Ascending aorta (tissue), 2 donors: ENCODE data around the gene SLC18B1. TPM values are rescaled to one million over a fixed set of nuclear protein-coding genes. Genes with fewer than 3 reads are reported as not detected.
A peak's percentile ranks its signal among the peaks of the same experiment; 100 is the strongest.

Experiments used
- DNase-seq, 2 donors: peaks; one replicate each; pipeline ENCODE4 v3.0.0-alpha.2; 2019; ENCODE audit warnings: low spot score in 2 of 2
- H3K27ac ChIP-seq, 2 donors: fragments of 200-600 bp; sonication (generic); one replicate each; pipeline ENCODE4 v1.5.1; 2016 to 2017; ENCODE audit warnings: mild to moderate bottlenecking in 1 of 2
- H3K27me3 ChIP-seq: fragments of 200-600 bp; sonication (generic); one replicate; pipeline ENCODE4 v1.5.1; 2017
- H3K36me3 ChIP-seq, 2 donors: fragments of 200-600 bp; sonication (generic); one replicate each; pipeline ENCODE4 v1.5.1; 2016
- H3K4me1 ChIP-seq, 2 donors: fragments of 200-600 bp; sonication (generic); one replicate each; pipeline ENCODE4 v1.5.1; 2016 to 2017; ENCODE audit warnings: mild to moderate bottlenecking in 1 of 2
- H3K4me3 ChIP-seq, 2 donors: fragments of 200-600 bp; sonication (generic); one replicate each; pipeline ENCODE4 v1.5.1; 2016 to 2017; ENCODE audit warnings: mild to moderate bottlenecking in 1 of 2
- H3K9me3 ChIP-seq, 2 donors: fragments of 200-600 bp; sonication (generic); one replicate each; pipeline ENCODE4 v1.5.1; 2016
- intact Hi-C: fragments of 100-400 bp; cut with DNase I; formaldehyde crosslinking; loops from one replicate; pipeline ENCODE4 v1.15.1; 2023
- total RNA-seq: library from RNA; depleted of rRNA; stranded (reverse); fragments of >200 nt; gene quantifications from one replicate; pipeline ENCODE4 v1.1.0, GENCODE V29; 2016
- TF ChIP-seq, protein P1 (sequence below), 3 experiments: fragments of 200-600 bp in 2 of 3; fragments of 450-650 bp in 1 of 3; sonication (generic) in 2 of 3; IDR thresholded peaks; one replicate each; pipeline ENCODE4 v1.5.1; 2016 to 2019; ENCODE audit warnings: antibody characterized with exemption in 3 of 3, mild to moderate bottlenecking in 1 of 3, moderate library complexity in 1 of 3

Gene SLC18B1
- total RNA-seq, 1 donor from 2014 or later, result 1.7 TPM

DNA sequence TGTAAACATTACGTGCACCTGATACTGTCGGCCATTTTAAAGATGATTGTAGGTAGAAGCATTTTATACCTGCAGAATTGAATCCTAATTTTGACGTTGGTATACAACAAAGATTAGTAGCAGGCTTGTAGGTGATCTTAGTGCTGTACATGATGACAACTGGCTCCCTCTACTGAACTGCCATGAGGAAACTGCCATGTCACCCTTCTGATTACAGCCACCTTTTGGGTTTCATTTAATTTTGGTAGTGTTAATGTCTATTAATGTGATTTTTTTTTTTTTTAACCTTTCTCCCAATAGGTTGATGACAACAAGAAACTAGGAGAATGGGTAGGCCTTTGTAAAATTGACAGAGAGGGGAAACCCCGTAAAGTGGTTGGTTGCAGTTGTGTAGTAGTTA is 18.2 kb upstream of the SLC18B1 start:
- Histone ChIP-seq H3K27ac (no peak overlapping the region), H3K4me1 (peaks cover 10 to 20% of the 10 kb centered on the region in 2 donors), H3K4me3 (peak overlapping the region; percentile 76 to 86), H3K27me3 (no peaks in the 10 kb centered on the region), H3K9me3 (no peaks in the 10 kb centered on the region), H3K36me3 (peaks cover 19 to 42% of the 10 kb centered on the region in 2 donors)
- TF ChIP-seq, protein P1, sequence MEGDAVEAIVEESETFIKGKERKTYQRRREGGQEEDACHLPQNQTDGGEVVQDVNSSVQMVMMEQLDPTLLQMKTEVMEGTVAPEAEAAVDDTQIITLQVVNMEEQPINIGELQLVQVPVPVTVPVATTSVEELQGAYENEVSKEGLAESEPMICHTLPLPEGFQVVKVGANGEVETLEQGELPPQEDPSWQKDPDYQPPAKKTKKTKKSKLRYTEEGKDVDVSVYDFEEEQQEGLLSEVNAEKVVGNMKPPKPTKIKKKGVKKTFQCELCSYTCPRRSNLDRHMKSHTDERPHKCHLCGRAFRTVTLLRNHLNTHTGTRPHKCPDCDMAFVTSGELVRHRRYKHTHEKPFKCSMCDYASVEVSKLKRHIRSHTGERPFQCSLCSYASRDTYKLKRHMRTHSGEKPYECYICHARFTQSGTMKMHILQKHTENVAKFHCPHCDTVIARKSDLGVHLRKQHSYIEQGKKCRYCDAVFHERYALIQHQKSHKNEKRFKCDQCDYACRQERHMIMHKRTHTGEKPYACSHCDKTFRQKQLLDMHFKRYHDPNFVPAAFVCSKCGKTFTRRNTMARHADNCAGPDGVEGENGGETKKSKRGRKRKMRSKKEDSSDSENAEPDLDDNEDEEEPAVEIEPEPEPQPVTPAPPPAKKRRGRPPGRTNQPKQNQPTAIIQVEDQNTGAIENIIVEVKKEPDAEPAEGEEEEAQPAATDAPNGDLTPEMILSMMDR (IDR thresholded peaks at IDR 0.05), result no peak
- intact Hi-C loops, result loop anchor here (10.0 kb wide), 2 partner anchors 302 to 1358 kb away; partner anchors contain the start of gene STX7
- no peak for DNase-seq

DNA sequence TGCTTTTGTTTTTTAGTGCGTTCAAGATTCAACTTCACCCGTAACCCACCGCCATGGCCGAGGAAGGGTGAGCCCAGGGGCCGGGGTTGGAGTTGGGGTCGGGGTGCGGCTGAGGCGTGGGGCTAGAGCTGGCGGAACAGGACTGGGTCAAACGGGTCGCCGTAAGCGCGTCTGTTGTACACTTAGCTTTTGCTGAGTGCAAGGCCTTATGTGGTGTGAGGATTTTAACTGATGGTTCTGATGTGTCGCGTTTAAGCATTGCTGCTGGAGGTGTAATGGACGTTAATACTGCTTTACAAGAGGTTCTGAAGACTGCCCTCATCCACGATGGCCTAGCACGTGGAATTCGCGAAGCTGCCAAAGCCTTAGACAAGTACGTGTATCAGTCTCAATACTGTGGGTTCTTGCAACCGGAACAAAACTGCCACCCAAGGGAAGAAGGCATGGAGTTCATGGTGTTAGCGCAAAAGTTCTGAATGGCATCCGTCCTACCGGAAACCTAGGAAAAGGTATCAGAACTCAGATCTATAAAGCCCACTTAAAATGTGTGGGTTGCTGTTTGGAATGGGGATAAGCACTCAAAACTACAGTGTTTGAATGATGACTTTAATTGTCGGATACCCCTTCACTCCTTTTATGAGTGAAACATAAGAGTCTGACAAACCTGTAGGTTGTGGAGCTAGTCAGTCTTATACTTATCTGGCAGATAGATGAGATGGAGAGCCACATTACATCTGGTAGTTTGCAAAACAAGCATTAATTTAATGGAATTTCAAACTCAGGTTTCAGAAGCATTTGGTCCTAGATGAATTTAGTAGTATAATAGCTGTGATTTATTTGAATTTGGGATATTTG is 16.5 kb upstream of the SLC18B1 start:
- H3K36me3 ChIP-seq, result peaks cover 19 to 42% of the 10 kb centered on the region in 2 donors
- no peaks in the 10 kb centered on the region for H3K9me3 ChIP-seq
- peaks cover 10 to 20% of the 10 kb centered on the region in 2 donors for H3K4me1 ChIP-seq
- peak overlapping the region; percentile 76 to 86 for H3K4me3 ChIP-seq
- TF ChIP-seq, protein P1 (IDR thresholded peaks at IDR 0.05), result no peak
- no peak for DNase-seq
- peak overlapping the region; percentile 44 to 70 for H3K27ac ChIP-seq
- no peaks in the 10 kb centered on the region for H3K27me3 ChIP-seq
- intact Hi-C loops, result loop anchor here (5.0 to 10.0 kb wide), 4 partner anchors 300 to 1360 kb away; partner anchors contain the start of gene STX7

DNA sequence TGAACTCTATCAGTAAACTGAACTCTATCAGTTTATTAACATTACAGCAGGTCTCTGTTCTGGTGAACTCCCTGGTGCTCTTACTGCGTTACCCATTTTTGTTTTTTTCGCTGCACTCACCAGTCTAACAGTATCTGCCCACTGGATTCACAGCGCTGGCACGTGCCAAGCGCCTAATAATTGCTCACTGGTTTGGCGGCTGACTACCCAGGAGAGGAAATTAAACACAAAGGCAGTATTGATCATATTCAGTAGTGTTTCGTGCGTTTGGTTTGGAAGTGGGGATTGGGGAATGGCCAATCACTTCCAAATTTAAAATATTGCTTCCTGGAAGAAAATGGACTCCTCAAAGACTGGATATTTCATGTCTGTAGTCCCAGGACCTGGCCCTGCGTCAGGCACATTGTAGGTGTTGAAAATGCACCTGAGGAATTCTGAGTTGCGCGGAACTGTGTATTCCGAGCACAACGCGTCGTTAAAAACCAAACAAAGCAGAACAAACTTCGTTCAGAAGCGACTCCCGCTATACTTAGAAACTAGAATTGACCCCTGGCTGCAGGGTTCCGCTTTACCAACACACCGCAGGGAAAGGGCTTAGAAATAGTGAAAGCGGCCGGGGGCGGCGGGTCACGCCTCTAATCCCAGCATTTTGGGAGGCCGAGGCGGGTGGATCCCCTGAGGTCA is 14.9 kb upstream of the SLC18B1 start:
- intact Hi-C loops, result loop anchor here (5.0 to 10.0 kb wide), 4 partner anchors 299 to 1361 kb away; partner anchors contain the start of gene STX7
- H3K36me3 ChIP-seq, result peaks cover 19 to 26% of the 10 kb centered on the region in 2 donors
- no peaks in the 10 kb centered on the region for H3K9me3 ChIP-seq
- H3K27me3 ChIP-seq, result no peaks in the 10 kb centered on the region
- TF ChIP-seq, protein P1 (IDR thresholded peaks at IDR 0.05), result no peak
- peak in 1 of 2 donors; percentile 74 for DNase-seq
- H3K4me1 ChIP-seq, result peaks cover 10 to 20% of the 10 kb centered on the region in 2 donors
- H3K27ac ChIP-seq, result peak overlapping the region; percentile 54 to 56
- H3K4me3 ChIP-seq, result peak overlapping the region; percentile 60 to 76

GRCh38 chr6:132812756-132813172 is 14.3 kb upstream of the SLC18B1 start:
- Histone ChIP-seq H3K36me3 (peaks cover 15 to 20% of the 10 kb centered on the region in 2 donors), H3K9me3 (no peaks in the 10 kb centered on the region), H3K27ac (peak overlapping the region; percentile 54 to 56), H3K27me3 (no peaks in the 10 kb centered on the region), H3K4me1 (peaks cover 10 to 20% of the 10 kb centered on the region in 2 donors), H3K4me3 (peak overlapping the region; percentile 60 to 76)
- no peak for DNase-seq
- TF ChIP-seq, protein P1 (IDR thresholded peaks at IDR 0.05), result no peak
- intact Hi-C loops, result loop anchor here (5.0 to 10.0 kb wide), 4 partner anchors 298 to 1362 kb away; partner anchors contain the start of gene STX7

- H3K9me3 ChIP-seq, result no peaks in the 10 kb centered on the region
- H3K4me1 ChIP-seq, result peaks cover 10 to 20% of the 10 kb centered on the region in 2 donors
- no peak for DNase-seq
- intact Hi-C loops, result loop anchor here (5.0 to 10.0 kb wide), 4 partner anchors 297 to 1363 kb away; partner anchors contain the start of gene STX7
- peaks cover 11 to 15% of the 10 kb centered on the region in 2 donors for H3K36me3 ChIP-seq
- peak overlapping the region; percentile 60 to 76 for H3K4me3 ChIP-seq
- no peaks in the 10 kb centered on the region for H3K27me3 ChIP-seq
- TF ChIP-seq, protein P1 (IDR thresholded peaks at IDR 0.05), result no peak
- H3K27ac ChIP-seq, result peak overlapping the region; percentile 54 to 56
These were observed 13.9 kb upstream of the SLC18B1 start for GRCh38 chr6:132812255-132812732.
